ENCODE measurements around the gene LARGE2. TPM values are rescaled to one million over a fixed set of nuclear protein-coding genes. Genes with fewer than 3 reads are reported as not detected.
A peak's percentile ranks its signal among the peaks of the same experiment; 100 is the strongest.

The LARGE2 gene
- total and polyA plus RNA-seq, 2 experiments from 2014 or later, result 4.5 to 4.9 TPM

DNA sequence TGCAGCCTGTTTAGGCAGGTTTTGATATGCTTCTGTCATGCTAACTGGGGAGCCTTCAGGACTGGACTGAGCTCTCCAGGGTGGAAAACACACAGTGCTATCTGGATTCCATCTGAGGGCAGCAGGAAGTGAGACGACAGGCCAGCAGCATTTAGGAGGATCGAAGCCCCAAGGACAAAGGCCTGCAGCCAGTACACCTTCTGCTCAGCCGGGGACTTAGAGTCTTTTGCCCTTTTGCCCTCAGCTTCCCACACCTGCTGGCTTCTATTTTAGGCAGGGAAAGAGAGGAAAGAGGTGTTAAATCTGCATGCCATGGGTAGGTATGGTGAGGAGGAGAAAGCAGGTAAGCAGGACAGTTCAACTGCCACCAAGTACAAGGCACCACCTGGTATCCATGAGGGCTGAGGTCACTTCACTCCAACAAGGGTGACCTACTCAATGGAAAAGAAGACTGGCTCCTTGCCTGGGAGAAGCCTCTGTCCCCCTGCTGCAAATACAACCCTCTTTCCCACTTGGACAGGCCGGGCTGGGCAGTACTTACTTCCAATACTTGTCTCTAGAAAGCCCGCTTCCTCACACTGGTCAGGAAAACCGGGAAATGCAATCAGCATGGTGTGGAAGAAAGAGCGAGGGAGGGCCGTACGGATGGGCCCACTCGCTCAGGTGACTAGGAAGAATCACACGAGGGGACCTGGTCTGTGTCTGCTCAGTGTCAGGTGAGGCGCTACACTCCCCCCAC, 12.3 kb downstream of the LARGE2 start:
- TF ChIP-seq, protein P1, sequence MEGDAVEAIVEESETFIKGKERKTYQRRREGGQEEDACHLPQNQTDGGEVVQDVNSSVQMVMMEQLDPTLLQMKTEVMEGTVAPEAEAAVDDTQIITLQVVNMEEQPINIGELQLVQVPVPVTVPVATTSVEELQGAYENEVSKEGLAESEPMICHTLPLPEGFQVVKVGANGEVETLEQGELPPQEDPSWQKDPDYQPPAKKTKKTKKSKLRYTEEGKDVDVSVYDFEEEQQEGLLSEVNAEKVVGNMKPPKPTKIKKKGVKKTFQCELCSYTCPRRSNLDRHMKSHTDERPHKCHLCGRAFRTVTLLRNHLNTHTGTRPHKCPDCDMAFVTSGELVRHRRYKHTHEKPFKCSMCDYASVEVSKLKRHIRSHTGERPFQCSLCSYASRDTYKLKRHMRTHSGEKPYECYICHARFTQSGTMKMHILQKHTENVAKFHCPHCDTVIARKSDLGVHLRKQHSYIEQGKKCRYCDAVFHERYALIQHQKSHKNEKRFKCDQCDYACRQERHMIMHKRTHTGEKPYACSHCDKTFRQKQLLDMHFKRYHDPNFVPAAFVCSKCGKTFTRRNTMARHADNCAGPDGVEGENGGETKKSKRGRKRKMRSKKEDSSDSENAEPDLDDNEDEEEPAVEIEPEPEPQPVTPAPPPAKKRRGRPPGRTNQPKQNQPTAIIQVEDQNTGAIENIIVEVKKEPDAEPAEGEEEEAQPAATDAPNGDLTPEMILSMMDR (IDR thresholded peaks at IDR 0.05; ENCODE audit: low read depth, low read length), result no peak
- no peaks in the 10 kb centered on the region for H3K27me3 ChIP-seq
- H3K4me1 ChIP-seq (ENCODE audit: low read depth), result peaks cover 11% of the 10 kb centered on the region
- DNase-seq (ENCODE audit: low read depth in 1 of 2, low spot score in 1 of 2), result peak in 1 of 2 donors; percentile 41
- no peaks in the 10 kb centered on the region for H3K9me3 ChIP-seq (ENCODE audit: low read depth)
- peak overlapping the region; percentile 84 for H3K27ac ChIP-seq
- no peak overlapping the region for H3K4me3 ChIP-seq
- peaks cover 46% of the 10 kb centered on the region for H3K36me3 ChIP-seq

DNA sequence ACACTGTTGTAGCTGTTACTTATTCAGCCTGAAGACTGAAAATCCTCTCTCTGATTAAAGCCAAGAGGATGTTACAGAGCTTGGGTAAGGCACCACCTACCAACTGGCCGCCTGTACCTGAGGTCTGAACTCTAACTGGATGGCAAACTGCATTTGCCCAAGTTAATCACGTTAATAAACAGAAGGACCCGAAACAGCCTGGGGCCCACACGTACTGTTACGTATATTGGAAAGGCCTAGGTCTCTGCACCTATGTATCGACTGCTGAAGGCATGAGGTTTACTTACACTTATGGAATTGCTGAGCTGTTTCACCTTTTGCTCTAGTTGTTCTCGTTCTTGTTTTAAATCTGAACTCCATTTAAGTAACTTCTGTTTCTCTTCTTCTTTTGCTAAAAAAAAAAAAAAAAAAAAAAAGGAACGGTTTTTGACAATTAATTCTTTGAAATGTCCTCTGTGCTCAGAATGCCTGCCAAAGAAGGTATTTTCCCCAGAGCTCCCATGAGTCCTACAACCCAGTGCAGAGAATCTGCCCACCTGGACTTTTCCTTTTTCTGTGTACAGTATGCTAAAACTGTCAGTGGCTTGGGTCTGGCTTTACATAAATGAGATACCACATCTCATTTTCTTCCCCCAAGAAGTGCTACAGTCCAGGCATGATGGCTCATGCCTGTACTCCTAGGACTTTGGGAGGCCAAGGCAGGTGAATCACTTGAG, 13.1 kb downstream of the LARGE2 start:
- Histone ChIP-seq H3K9me3 (ENCODE audit: low read depth) (no peaks in the 10 kb centered on the region), H3K36me3 (peaks cover 49% of the 10 kb centered on the region), H3K4me1 (ENCODE audit: low read depth) (peaks cover 11% of the 10 kb centered on the region), H3K27me3 (no peaks in the 10 kb centered on the region), H3K4me3 (no peak overlapping the region), H3K27ac (peak overlapping the region; percentile 84)
- DNase-seq (ENCODE audit: low read depth in 1 of 2, low spot score in 1 of 2), result no peak
- TF ChIP-seq, protein P1 (IDR thresholded peaks at IDR 0.05; ENCODE audit: low read depth, low read length), result no peak

DNA sequence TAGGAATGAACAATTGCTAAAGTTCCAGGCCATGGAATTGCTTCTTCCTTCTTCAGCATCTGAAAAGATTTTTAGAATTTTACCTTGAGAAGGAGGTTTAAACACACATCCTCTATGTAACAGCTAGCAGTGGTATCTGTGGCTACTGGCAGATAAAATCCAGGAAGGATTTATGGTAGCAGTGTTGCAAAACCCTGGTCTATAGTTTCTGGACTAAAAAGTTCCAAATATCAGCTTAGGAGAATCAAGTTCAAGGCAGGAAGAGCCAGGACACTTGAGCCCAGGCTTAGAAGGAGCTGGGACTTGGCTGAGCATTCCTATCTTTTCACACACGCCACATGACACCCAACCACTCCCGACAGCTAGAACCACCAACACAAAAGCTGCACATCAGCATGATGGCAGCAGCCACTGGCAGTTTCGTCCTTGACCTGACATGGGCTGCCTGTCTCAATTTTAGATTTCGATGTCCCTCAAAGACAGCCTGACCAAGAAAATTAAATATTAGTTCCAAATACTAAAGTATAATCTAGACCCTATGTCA, 14.1 kb downstream of the LARGE2 start:
- H3K4me1 ChIP-seq (ENCODE audit: low read depth), result peaks cover 11% of the 10 kb centered on the region
- no peak for DNase-seq (ENCODE audit: low read depth in 1 of 2, low spot score in 1 of 2)
- peak overlapping the region; percentile 16 for H3K27ac ChIP-seq
- TF ChIP-seq, protein P1 (IDR thresholded peaks at IDR 0.05; ENCODE audit: low read depth, low read length), result no peak
- peaks cover 49% of the 10 kb centered on the region for H3K36me3 ChIP-seq
- no peak overlapping the region for H3K4me3 ChIP-seq
- no peaks in the 10 kb centered on the region for H3K9me3 ChIP-seq (ENCODE audit: low read depth)
- no peaks in the 10 kb centered on the region for H3K27me3 ChIP-seq

DNA sequence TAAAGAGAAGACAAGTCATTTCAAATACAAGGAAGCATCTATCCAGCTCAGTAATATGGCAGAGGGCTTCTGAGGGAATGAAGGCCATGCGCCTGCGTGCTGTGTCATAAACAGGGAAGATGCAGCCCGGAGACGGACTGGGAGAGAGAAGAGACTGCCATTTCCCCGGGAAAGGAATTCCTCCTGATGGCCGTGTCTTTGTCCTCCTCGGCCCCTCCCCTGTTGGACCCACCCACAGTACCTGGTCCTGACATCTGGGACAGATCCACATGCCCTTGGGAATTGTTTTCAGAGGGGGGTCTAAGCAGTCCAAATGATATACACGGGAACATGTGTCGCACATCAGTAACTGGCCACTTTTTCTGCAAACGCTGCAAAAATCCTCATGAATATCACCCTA, 15.5 kb downstream of the LARGE2 start:
- Histone ChIP-seq H3K36me3 (peaks cover 46% of the 10 kb centered on the region), H3K27me3 (no peaks in the 10 kb centered on the region), H3K9me3 (ENCODE audit: low read depth) (no peaks in the 10 kb centered on the region), H3K4me1 (ENCODE audit: low read depth) (peaks cover 11% of the 10 kb centered on the region), H3K27ac (no peak overlapping the region), H3K4me3 (no peak overlapping the region)
- no peak for DNase-seq (ENCODE audit: low read depth in 1 of 2, low spot score in 1 of 2)
- TF ChIP-seq, protein P1 (IDR thresholded peaks at IDR 0.05; ENCODE audit: low read depth, low read length), result no peak

DNA sequence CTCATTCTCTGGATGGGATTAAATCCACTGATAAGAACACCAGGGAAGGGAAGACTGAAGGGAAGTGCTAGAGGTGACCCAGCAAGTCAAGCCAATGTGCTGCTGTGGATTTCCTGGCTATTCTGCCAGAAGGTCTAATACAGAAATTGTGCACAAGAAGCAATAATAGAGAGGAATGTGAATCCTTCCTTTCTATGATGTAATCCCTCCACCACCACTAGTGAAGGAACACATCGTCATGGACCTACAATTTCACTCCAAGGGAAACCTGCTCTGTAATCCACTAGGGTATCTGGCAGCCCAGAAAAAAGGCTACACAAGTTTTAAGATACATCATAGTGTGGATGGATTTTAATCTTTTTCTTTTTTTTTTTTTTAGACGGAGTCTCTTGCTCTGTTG, 17.4 kb downstream of the LARGE2 start:
- H3K27me3 ChIP-seq, result no peaks in the 10 kb centered on the region
- H3K4me1 ChIP-seq (ENCODE audit: low read depth), result peaks cover 7% of the 10 kb centered on the region
- H3K4me3 ChIP-seq, result no peak overlapping the region
- peaks cover 42% of the 10 kb centered on the region for H3K36me3 ChIP-seq
- no peak overlapping the region for H3K27ac ChIP-seq
- peak in 1 of 2 donors; percentile 27 for DNase-seq (ENCODE audit: low read depth in 1 of 2, low spot score in 1 of 2)
- H3K9me3 ChIP-seq (ENCODE audit: low read depth), result no peaks in the 10 kb centered on the region
- TF ChIP-seq, protein P1 (IDR thresholded peaks at IDR 0.05; ENCODE audit: low read depth, low read length), result no peak
